EL (cell line): ENCODE results near the gene YPEL2.
"Not testable (repeated sequence)": the region's sequence is repeated elsewhere in the genome, so short reads cannot be mapped to it uniquely, and the experiment has no call there.

ENCODE experiments used
- DNase-seq: peaks from one replicate; pipeline ENCODE4 v3.0.0-alpha.2; 2016

Gene YPEL2

GRCh38 chr17:59378675-59379074 is 47.2 kb downstream of the YPEL2 start:
- DNase-seq: peak; percentile 89

GRCh38 chr17:59380474-59380873 is 49.0 kb downstream of the YPEL2 start:
- DNase-seq: no peak

DNA sequence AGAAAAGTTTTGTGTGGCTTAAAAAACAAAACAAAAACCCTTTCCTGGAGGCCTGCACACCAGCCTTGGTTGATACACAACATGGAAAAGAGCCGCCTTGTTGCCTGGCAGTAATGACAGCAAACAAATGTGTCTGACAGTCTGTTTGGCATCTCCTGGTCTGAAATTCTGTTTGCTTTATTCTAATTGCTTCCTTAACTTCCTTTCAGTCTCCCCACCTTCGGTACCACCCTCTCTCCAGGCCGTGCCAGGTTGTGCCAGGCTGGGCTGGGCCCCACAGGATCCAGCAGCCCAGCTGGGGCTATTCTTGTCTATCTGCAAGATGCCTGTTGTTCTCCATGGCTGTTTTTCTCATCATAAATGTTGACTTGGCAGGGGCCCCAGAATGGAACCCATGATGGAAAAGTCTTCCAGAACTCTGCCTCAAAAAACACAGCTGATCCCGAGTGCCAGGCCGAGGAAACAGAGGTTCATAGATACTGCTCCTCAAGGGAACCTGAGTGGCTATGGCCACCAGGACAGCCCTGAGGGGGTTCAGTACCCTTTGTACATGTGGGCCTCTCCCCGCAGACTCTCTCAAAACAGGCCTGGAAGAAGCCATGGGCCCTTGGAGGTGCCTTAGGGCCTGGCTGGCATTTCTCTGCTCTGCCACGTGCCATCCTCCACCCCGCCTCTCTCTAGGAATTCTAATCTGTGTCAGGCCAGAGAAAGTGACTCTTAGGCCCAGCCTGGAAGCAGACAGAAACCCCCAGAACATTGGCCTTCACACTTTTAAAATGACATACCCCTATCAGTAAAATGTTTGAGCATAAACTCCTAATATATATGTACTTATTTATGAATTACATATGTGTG is 50.5 kb downstream of the YPEL2 start:
- DNase-seq: no peak

- no peak for DNase-seq
Observed at GRCh38 chr17:59383893-59384292, 52.4 kb downstream of the YPEL2 start.

- no peak for DNase-seq
Observed at GRCh38 chr17:59387351-59388068, 56.1 kb downstream of the YPEL2 start.

DNA sequence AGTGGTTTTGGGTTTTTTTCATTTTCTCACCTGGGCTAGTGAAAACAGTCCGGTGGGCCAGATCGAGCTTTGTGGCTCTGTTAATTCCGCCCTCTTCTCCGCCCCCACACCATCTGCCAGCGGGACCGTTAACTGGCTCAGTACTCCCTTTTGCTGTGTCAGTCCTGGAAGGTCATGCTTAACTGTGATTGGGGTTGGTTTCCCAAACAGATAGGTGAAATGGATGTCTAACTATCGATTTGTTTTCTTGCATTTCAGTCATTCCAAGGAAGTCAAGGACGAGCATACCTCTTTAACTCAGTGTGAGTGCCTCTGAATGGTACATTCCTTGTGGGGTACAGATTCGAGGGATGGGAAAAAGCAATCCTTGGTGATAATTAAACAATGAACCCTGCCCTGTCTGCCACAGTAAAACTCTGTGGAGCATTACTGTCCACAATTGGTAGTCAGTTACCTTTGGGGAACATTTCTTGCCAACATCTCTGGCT is 56.7 kb downstream of the YPEL2 start:
- DNase-seq: no peak

DNA sequence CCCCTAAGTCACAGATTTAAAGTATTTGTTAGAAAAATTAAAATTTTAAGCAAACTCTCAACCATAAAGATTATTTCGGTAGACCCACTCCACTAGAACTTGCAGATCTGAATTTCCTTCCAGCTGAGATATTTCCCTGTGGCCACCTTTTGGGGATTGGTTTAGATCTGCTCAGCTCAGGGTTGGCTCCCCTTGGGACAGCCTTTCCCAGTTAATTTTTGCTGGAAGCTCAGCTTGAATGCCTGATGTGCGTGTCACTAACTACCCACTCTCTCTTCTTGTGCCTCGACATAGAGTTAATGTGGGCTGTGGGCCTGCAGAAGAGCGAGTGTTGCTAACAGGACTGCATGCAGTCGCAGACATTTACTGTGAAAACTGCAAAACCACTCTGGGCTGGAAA is 57.6 kb downstream of the YPEL2 start:
- DNase-seq: no peak

DNA sequence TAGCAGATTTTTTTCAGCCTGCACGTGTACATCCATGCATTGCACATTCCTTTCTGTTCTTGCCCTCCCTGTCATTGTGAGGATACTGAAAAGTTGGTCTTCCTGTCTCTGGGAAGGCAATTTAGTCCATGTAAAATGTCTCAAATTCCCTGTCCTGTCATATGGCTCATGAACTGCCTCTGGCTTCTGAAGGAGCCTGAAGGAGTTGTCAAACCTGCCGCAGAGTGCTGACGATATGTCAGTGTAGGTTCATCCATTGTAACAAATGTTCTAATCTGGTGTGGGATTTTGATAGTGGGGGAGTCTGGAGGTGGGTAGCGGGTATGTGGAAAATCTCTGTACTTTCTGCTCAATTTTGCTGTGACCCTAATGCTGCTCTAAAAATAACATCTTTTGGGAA is 59.6 kb downstream of the YPEL2 start:
- DNase-seq: no peak

- no peak for DNase-seq
Observed at GRCh38 chr17:59392973-59393679, 61.7 kb downstream of the YPEL2 start.

DNA sequence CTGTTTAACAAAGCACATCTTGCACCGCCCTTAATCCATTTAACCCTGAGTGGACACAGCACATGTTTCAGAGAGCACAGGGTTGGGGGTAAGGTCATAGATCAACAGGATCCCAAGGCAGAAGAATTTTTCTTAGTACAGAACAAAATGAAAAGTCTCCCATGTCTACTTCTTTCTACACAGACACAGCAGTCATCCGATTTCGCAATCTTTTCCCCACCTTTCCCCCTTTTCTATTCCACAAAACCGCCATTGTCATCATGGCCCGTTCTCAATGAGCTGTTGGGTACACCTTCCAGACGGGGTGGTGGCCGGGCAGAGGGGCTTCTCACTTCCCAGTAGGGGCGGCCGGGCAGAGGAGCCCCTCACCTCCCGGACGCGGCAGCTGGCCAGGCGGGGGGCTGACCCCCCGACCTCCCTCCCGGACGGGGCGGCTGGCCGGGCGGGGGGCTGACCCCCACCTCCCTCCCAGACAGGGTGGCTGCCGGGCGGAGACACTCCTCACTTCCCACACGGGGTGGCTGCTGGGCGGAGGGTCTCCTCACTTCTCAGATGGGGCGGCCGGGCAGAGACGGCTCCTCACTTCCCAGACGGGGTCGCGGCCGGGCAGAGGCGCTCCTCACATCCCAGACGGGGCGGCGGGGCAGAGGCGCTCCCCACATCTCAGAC is 62.4 kb downstream of the YPEL2 start:
- DNase-seq: not testable (repeated sequence)

- DNase-seq: no peak
Observed at GRCh38 chr17:59396134-59396826, 64.8 kb downstream of the YPEL2 start.

DNA sequence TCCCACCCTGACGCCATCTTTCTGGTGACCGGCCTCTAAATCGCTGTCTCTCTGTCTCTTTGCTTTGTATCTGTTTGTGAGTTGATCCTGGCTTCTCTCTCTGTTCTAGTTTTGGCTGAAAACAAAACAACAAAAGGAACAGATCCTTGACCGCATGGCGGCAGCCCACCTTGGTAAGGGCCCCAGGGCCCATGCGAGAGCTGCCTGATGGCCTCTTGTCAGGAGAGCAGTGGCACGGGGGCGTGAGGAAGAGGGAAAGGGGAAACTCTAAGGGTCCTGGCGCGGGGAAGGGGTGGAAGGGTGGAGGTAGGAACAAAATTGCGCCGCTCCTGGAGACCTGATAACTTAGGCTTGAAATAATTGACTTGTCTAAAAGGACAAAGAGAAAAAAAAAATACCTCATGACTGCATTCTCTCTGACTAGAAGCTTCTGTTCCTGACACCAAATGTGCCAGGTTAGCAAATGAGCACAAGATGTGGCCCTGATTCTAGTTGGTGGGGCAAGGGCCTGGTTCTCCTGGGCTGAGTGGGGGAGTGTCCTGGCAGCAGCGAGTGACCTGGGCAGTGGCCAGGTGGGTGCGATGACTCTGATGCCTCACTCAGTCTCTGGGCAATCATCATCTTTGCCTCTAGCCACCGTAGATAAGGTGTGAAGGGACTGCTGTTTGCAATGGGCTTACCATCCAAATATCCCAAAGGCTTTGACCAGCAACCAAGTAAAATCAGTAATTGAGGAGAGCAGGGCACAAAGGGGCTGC is 66.0 kb downstream of the YPEL2 start:
- DNase-seq: no peak

DNA sequence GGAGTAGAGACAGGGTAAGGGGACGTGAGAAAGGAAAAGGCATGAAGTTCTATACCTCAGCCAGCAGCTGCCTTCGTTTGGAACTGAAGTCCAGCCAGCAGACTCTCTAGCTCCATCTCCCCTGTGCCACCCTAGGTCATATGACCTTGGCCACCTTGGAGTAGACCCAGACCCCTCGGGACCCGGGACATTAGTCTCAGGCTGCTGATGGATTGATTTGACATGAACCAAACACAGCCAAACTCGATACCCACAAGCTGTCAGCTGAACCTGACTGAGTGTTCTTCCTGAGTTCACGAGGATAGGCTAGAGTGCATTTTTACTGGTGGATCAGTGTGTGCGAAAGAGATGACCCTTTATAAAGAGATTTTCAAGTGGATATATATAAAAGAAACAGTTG is 68.5 kb downstream of the YPEL2 start:
- DNase-seq: no peak

GRCh38 chr17:59400858-59401257 is 69.4 kb downstream of the YPEL2 start:
- DNase-seq: no peak

DNA sequence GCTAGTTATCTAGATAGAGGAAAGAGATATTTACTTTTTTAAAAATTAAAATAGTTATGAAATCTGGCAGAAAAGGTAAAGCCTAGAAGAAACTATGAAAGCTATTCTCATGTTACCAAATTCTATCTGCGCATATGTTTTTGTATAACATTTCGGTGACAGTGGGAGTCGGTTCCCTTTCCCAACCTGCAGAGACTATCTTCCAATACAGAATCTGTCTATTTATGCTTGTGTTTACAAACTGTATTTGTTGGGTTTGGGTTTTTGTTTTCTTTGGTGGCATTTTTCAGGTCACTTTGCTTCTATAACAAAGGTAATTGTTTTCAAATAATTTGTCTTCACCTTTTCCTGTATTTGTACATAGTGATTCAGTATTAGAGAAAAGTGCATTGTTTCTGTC is 69.8 kb downstream of the YPEL2 start:
- no peak for DNase-seq

DNA sequence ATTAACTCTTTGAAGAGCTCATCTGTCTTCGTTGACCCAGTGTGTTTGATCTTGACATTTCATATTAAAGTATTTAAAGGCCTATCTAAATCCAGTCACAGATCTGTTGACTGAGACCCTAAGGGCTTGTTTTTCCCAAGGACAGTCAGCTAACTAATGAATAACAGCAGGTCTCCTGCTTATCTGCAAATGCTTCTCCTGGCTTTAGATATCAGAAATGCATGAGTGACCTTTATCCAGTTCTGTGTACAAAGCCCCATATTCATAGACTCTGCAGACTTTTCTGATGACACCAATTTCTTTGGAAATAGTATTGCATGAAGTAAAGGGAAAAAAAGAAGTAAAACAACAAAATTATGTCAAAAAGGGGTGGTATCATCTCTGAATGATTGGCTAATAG is 70.3 kb downstream of the YPEL2 start:
- no peak for DNase-seq

- no peak for DNase-seq
Observed at GRCh38 chr17:59402760-59403159, 71.3 kb downstream of the YPEL2 start.

- DNase-seq: no peak
Observed at GRCh38 chr17:59404471-59404870, 73.0 kb downstream of the YPEL2 start.

GRCh38 chr17:59405944-59406705 is 74.7 kb downstream of the YPEL2 start:
- no peak for DNase-seq

- peak; percentile 48 for DNase-seq
Observed at GRCh38 chr17:59406808-59407381, 75.4 kb downstream of the YPEL2 start.
